Subcutaneous abdominal adipose tissue (tissue), 5 donors: Measurements from ENCODE around the gene EFHC2.

Experiments used
- H3K27ac ChIP-seq: one replicate; pipeline ENCODE4 v1.7.0; 2013; ENCODE audit warnings: low read depth, mild to moderate bottlenecking, inconsistent platforms, low read length, moderate library complexity
- H3K27me3 ChIP-seq, 5 donors: one replicate each; pipeline ENCODE4 v1.7.0; 2013; ENCODE audit warnings: low read length in 5 of 5, inconsistent platforms in 1 of 5; ENCODE audit not compliant: control insufficient read depth in 5 of 5, insufficient read depth in 4 of 5
- H3K36me3 ChIP-seq, 5 donors: one replicate each; pipeline ENCODE4 v1.7.0; 2013; ENCODE audit warnings: low read length in 5 of 5; ENCODE audit not compliant: control insufficient read depth in 5 of 5, insufficient read depth in 5 of 5
- H3K4me1 ChIP-seq, 5 donors: one replicate each; pipeline ENCODE4 v1.7.0; 2013; ENCODE audit warnings: low read length in 5 of 5, mild to moderate bottlenecking in 3 of 5, moderate library complexity in 1 of 5; ENCODE audit not compliant: control insufficient read depth in 5 of 5, insufficient read depth in 5 of 5
- H3K4me3 ChIP-seq, 5 donors: one replicate each; pipeline ENCODE4 v1.7.0; 2013; ENCODE audit warnings: low read length in 5 of 5, low read depth in 1 of 5
- H3K9ac ChIP-seq, 5 donors: one replicate each; pipeline ENCODE4 v1.7.0; 2013; ENCODE audit warnings: low read length in 5 of 5, mild to moderate bottlenecking in 4 of 5, moderate library complexity in 3 of 5
- H3K9me3 ChIP-seq, 5 donors: one replicate each; pipeline ENCODE4 v1.7.0; 2013; ENCODE audit warnings: low read length in 5 of 5; ENCODE audit not compliant: control insufficient read depth in 5 of 5
- donor health status: healthy.
- donor health status: healthy.
- donor health status: healthy.
- donor health status: healthy.
- donor health status: healthy.

The EFHC2 gene

DNA sequence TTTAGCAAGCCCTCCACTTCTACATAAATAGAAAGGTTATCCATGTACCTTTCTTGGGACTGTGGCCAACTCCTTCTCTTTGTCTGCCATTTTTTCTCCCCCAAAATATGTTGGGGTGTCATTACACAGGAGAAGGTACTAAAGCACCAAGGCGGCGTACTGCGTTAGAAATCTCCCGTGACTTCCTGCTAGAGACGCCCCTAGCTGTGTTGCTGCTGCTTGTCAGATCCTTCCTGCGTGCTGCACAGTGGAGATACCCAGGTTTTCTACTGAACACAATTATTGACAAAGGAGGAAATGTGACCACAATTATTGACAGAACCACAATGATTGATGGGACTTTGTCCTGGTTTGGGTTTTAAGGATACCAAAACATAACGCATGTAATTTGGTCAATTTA is 97.7 kb downstream of the EFHC2 start:
- Histone ChIP-seq H3K9me3 (no peaks in the 10 kb centered on the region), H3K4me3 (no peak overlapping the region), H3K4me1 (no peaks in the 10 kb centered on the region), H3K27ac (no peak overlapping the region), H3K36me3 (no peaks in the 10 kb centered on the region), H3K9ac (no peak overlapping the region), H3K27me3 (peaks cover 0 to 18% (median 13%) of the 10 kb centered on the region in 5 donors)

DNA sequence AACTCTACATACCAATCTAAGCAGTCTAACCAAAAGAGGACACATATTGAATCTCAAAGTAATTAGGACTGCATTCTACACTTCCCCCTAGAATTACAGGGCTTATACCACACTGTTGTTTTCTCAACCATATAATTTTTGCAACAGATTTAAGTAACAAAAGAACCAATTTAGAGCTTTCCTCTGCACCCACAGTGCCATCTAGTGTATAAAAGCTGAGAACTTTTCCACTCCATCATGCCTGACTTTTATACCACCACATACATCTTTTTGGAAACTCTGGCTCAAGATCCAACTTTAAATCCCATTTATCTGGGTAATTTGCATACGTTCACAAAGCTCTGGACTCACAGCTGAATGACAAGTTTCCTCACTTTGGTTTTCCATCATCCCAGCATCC is 99.5 kb downstream of the EFHC2 start:
- H3K9me3 ChIP-seq, result no peaks in the 10 kb centered on the region
- H3K27me3 ChIP-seq, result peaks cover 0 to 18% (median 9%) of the 10 kb centered on the region in 5 donors
- H3K4me3 ChIP-seq, result no peak overlapping the region
- no peak overlapping the region for H3K9ac ChIP-seq
- H3K4me1 ChIP-seq, result no peaks in the 10 kb centered on the region
- no peak overlapping the region for H3K27ac ChIP-seq
- no peaks in the 10 kb centered on the region for H3K36me3 ChIP-seq

DNA sequence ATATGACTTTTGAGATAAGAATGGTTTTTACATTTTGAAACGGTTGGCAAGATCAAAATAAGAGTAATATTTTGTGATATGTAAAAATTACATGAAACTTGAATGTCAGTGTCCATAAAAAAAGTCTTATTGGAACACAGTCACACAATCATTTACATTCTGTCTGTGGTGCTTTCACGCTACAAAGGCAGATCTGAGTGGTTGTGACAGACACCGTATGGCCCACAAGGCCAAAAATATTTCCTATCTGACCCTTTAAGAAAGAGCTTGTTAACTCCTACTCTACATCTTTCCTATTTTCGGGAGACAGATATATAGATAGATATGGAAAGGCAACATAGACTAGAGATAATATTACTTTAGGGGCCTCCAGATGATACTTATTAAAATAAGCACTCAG is 101.9 kb downstream of the EFHC2 start:
- H3K4me1 ChIP-seq, result no peaks in the 10 kb centered on the region
- H3K9me3 ChIP-seq, result no peaks in the 10 kb centered on the region
- no peaks in the 10 kb centered on the region for H3K36me3 ChIP-seq
- H3K27ac ChIP-seq, result no peak overlapping the region
- peaks cover 0 to 21% (median 5%) of the 10 kb centered on the region in 5 donors for H3K27me3 ChIP-seq
- no peak overlapping the region for H3K9ac ChIP-seq
- no peak overlapping the region for H3K4me3 ChIP-seq

DNA sequence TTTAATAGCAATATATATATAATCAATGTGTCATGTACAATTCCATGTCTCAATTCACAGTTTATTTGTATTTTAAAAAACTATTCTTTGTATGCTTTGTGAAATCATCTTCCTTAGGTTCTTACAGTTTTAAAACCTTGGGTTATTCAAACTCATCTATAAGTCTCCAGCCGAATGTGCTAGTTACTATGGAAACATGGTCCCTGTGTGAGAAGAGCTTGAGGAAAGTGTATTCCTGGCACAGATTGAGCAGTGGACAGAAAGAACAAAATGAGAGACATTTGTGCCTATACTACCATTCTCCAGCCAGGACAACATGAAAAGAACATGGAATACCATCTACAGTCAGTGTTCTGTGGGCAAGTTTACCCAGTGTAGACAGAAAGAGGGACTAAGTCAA is 103.4 kb downstream of the EFHC2 start:
- no peaks in the 10 kb centered on the region for H3K36me3 ChIP-seq
- H3K27ac ChIP-seq, result no peak overlapping the region
- H3K9me3 ChIP-seq, result no peaks in the 10 kb centered on the region
- no peak overlapping the region for H3K4me3 ChIP-seq
- no peaks in the 10 kb centered on the region for H3K4me1 ChIP-seq
- H3K9ac ChIP-seq, result no peak overlapping the region
- H3K27me3 ChIP-seq, result peaks cover 0 to 13% (median 5%) of the 10 kb centered on the region in 5 donors

DNA sequence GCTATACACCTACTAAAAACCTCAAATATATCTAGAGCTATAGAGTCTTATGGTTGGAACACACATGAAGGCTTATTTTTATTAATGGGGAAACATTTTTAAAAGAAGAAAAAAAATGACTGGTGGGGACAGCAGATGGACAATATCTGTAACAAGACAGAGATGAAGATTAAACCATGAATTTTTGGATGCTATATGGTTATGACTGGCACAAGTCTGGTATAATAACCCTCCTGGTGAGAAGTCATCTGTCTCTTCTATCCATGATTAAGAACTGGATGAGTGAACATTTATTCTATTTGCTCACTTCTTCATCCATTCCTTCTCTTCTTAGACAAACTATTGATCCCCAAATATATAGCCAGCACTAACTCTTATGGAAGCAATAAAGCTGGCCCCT is 104.4 kb downstream of the EFHC2 start:
- H3K4me1 ChIP-seq, result no peaks in the 10 kb centered on the region
- H3K4me3 ChIP-seq, result no peak overlapping the region
- H3K27ac ChIP-seq, result no peak overlapping the region
- no peaks in the 10 kb centered on the region for H3K9me3 ChIP-seq
- no peak overlapping the region for H3K9ac ChIP-seq
- H3K27me3 ChIP-seq, result peaks cover 0 to 13% (median 5%) of the 10 kb centered on the region in 5 donors
- no peaks in the 10 kb centered on the region for H3K36me3 ChIP-seq

DNA sequence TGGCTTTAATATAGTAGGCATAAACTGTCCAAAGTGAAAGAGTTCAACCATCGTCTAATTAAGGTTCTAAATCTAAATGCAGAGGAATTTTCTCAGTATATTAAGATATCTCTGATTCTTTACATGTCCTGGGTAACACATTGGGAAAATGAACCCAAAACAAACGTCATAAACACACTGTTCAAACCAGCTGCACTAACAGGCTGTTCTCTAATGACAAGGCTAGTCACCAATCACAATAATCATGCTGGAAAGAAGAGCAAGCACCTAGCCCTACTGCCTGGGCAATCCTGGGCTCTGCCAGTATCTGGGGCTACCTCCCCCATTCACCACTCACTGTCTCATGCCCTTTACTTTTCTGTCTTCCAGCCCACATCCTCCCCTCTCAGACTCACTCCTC is 107.9 kb downstream of the EFHC2 start:
- Histone ChIP-seq H3K4me1 (no peaks in the 10 kb centered on the region), H3K9ac (no peak overlapping the region), H3K27ac (no peak overlapping the region), H3K27me3 (peaks cover 0 to 9% (median 3%) of the 10 kb centered on the region in 5 donors), H3K36me3 (no peaks in the 10 kb centered on the region), H3K9me3 (no peaks in the 10 kb centered on the region), H3K4me3 (no peak overlapping the region)

DNA sequence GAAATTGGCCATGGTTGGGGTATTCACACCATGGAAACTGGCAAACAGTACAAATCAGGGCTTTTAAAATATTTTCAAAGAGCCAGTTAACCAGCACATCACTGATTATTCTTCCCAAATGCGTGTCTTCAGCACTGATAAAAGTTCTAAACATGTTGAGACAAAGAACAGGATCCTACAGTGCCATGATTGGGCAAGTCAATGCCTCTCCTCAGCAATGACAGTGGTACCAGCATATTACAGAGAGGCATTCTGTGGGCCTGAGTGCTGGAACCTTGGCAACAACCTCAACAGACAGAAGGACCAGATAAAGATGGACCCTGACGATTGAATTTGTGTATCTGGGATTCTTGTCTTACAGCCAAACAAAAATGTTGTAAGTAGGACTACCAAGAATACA is 108.9 kb downstream of the EFHC2 start:
- H3K4me3 ChIP-seq, result no peak overlapping the region
- H3K27me3 ChIP-seq, result peaks cover 0 to 6% (median 3%) of the 10 kb centered on the region in 5 donors
- no peak overlapping the region for H3K27ac ChIP-seq
- H3K9ac ChIP-seq, result no peak overlapping the region
- H3K36me3 ChIP-seq, result no peaks in the 10 kb centered on the region
- H3K4me1 ChIP-seq, result no peaks in the 10 kb centered on the region
- no peaks in the 10 kb centered on the region for H3K9me3 ChIP-seq

DNA sequence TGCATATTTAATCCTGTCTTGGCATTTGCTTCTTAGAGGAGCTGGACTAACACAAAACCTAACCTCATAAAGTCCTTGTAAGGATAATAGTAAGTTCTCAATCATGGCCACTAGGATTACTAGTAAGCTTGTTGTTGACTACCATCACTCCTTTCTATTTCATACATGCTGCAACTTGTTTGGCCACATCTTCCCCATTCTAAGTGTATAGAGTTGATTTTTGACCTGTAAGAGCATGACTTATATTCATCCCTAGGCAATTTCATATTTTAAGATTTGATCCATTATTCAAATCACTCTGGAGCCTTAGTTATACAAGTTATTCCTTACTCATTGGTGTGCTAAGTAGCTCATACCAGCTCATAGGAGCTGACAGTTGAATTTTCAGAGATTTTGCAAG is 109.4 kb downstream of the EFHC2 start:
- H3K9ac ChIP-seq, result no peak overlapping the region
- H3K27ac ChIP-seq, result no peak overlapping the region
- peaks cover 0 to 6% (median 3%) of the 10 kb centered on the region in 5 donors for H3K27me3 ChIP-seq
- no peaks in the 10 kb centered on the region for H3K36me3 ChIP-seq
- no peak overlapping the region for H3K4me3 ChIP-seq
- H3K4me1 ChIP-seq, result no peaks in the 10 kb centered on the region
- H3K9me3 ChIP-seq, result no peaks in the 10 kb centered on the region

DNA sequence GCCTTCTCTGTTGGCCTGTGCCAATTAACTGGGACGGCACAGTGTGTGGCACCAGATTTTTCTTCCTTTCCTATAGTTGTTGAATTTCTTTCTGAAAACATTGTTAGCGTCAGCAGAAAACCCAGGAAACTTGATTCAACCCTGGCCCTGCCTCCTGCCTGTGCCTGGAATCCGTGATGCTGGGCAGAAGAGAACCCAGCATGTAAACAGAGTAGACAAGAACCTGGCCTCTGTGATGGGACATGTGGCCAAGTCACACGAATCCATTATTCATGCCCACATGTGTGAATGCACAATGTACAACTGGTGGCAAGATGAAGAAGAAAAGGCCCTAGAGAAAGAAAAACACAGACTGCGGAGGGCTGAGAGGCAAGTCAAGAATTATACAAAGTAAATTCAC is 111.4 kb downstream of the EFHC2 start:
- Histone ChIP-seq H3K4me3 (no peak overlapping the region), H3K36me3 (no peaks in the 10 kb centered on the region), H3K4me1 (no peaks in the 10 kb centered on the region), H3K27me3 (peaks cover 0 to 6% (median 0%) of the 10 kb centered on the region in 5 donors), H3K9ac (no peak overlapping the region), H3K27ac (no peak overlapping the region), H3K9me3 (no peaks in the 10 kb centered on the region)

DNA sequence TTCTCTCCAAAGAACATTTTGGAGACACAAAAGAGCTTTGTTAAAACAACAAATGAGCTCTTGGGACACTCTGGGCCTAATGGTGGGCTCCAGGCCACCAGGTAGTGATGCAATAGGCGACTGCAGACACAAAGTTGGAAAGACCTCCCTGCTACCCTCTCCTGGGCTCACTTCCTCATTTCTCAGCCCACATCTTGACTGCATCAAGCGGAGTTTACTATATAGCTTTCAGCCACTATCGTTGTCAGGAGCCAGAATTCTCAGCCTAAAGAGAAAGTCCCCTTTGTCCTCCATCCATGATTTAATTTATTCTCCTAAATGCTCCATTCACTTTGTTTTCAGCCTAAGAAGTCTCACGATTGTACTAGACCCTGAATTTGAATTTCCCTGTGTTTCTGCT is 114.9 kb downstream of the EFHC2 start:
- no peaks in the 10 kb centered on the region for H3K9me3 ChIP-seq
- no peak overlapping the region for H3K9ac ChIP-seq

DNA sequence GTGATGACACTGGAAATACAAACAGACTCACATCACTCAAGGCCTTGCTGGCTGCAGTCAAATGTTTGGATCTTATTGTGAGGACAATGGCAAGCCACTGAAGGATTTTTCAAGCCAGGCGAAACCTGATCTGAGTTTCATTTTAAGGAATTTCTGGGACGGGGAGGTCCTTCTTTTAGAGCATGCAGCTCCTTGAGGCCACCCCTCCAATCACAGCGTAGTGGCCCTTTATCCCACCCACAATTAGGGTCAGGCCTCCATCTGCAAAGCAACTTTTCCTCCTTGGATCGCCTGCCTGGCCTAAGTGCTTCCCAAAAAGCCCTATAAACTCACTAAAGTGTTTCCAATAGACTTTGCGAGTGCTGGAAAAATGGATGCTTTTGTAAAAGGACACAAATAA is 115.5 kb downstream of the EFHC2 start:
- Histone ChIP-seq H3K4me3 (no peak overlapping the region), H3K9ac (no peak overlapping the region), H3K9me3 (no peaks in the 10 kb centered on the region), H3K27me3 (peaks cover 0 to 8% (median 3%) of the 10 kb centered on the region in 5 donors), H3K4me1 (no peaks in the 10 kb centered on the region), H3K27ac (no peak overlapping the region), H3K36me3 (no peaks in the 10 kb centered on the region)

More for the DNA sequence above, 114.9 kb downstream of the EFHC2 start:
- no peak overlapping the region for H3K4me3 ChIP-seq
- peaks cover 0 to 8% (median 3%) of the 10 kb centered on the region in 5 donors for H3K27me3 ChIP-seq
- H3K4me1 ChIP-seq, result no peaks in the 10 kb centered on the region
- no peak overlapping the region for H3K27ac ChIP-seq
- no peaks in the 10 kb centered on the region for H3K36me3 ChIP-seq
